NT2/D1 (cell line): ENCODE data around the gene PARD3.

Experiments
- DNase-seq: peaks from one replicate; pipeline ENCODE4 v3.0.0-alpha.2; 2011; ENCODE audit warnings: low read depth, low spot score
- H3K27me3 ChIP-seq: 2 replicates; pipeline ENCODE4 v1.6.0; 2011; ENCODE audit warnings: mild to moderate bottlenecking; ENCODE audit not compliant: insufficient read length, insufficient read depth
- H3K36me3 ChIP-seq: 2 replicates; pipeline ENCODE4 v1.6.1; 2011; ENCODE audit warnings: mild to moderate bottlenecking, low read length, mixed read lengths; ENCODE audit not compliant: insufficient read depth, insufficient read length
- H3K4me1 ChIP-seq: 2 replicates; pipeline ENCODE4 v1.5.1; 2011; ENCODE audit not compliant: insufficient read depth, insufficient read length
- H3K4me3 ChIP-seq: 2 replicates; pipeline ENCODE4 v1.5.1; 2011; ENCODE audit warnings: low read depth; ENCODE audit not compliant: insufficient read length
- H3K9ac ChIP-seq: 2 replicates; pipeline ENCODE4 v1.6.0; 2011; ENCODE audit warnings: low read depth; ENCODE audit not compliant: insufficient read length
- H3K9me3 ChIP-seq: 2 replicates; pipeline ENCODE4 v1.5.1; 2011; ENCODE audit warnings: mild to moderate bottlenecking, low read length; ENCODE audit not compliant: insufficient read depth
- SUZ12 ChIP-seq: IDR thresholded peaks from 2 replicates; pipeline ENCODE4 v1.6.1; 2011; ENCODE audit not compliant: insufficient read length, insufficient read depth; ENCODE audit errors: extremely low read depth
- YY1 ChIP-seq: IDR thresholded peaks from 2 replicates; pipeline ENCODE4 v1.6.1; 2011; ENCODE audit not compliant: insufficient read length, insufficient read depth
- ZNF274 ChIP-seq: IDR thresholded peaks from 2 replicates; pipeline ENCODE4 v1.6.1; 2011; ENCODE audit warnings: mild to moderate bottlenecking, low read depth, low read length

The PARD3 gene

GRCh38 chr10:34669079-34669478 lies 146.0 kb downstream of the PARD3 start:
- Histone ChIP-seq H3K4me3 (no peak overlapping the region), H3K4me1 (peaks cover 2% of the 10 kb centered on the region), H3K27me3 (no peaks in the 10 kb centered on the region), H3K9me3 (no peaks in the 10 kb centered on the region), H3K9ac (no peak overlapping the region), H3K36me3 (no peaks in the 10 kb centered on the region)
- TF ChIP-seq ZNF274, result no peak
- no peak for TF ChIP-seq SUZ12
- TF ChIP-seq YY1, result no peak
- no peak for DNase-seq

DNA sequence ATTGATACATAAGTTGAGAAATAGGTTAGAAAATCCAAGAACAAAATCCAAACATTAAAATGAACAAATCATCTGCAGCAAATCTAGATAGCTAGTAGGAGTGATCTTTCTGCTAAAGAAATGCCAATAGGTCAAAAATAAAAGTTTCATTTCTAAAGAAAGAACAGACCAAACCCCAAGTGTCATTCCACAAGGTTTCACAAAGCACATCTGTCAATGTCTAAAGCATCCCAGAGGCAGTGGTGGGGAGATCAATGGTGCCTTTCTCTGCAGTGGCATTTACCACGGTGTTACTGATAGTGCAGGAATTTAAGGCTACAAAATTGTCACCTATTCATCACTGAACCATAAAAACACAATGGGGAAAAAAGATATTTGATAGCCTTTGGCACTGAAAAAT lies 147.9 kb downstream of the PARD3 start:
- Histone ChIP-seq H3K4me1 (peaks cover 2% of the 10 kb centered on the region), H3K36me3 (no peaks in the 10 kb centered on the region), H3K9ac (no peak overlapping the region), H3K9me3 (no peaks in the 10 kb centered on the region), H3K27me3 (no peaks in the 10 kb centered on the region), H3K4me3 (no peak overlapping the region)
- TF ChIP-seq SUZ12 (no peak), YY1 (no peak), ZNF274 (no peak)
- no peak for DNase-seq

GRCh38 chr10:34666008-34666704 lies 148.9 kb downstream of the PARD3 start:
- H3K4me1 ChIP-seq, result peaks cover 2% of the 10 kb centered on the region
- no peak overlapping the region for H3K4me3 ChIP-seq
- no peak overlapping the region for H3K9ac ChIP-seq
- no peak for DNase-seq
- no peaks in the 10 kb centered on the region for H3K27me3 ChIP-seq
- no peaks in the 10 kb centered on the region for H3K36me3 ChIP-seq
- no peak for TF ChIP-seq YY1
- no peak for TF ChIP-seq ZNF274
- no peak for TF ChIP-seq SUZ12
- no peaks in the 10 kb centered on the region for H3K9me3 ChIP-seq

GRCh38 chr10:34664706-34665105 lies 150.4 kb downstream of the PARD3 start:
- Histone ChIP-seq H3K36me3 (no peaks in the 10 kb centered on the region), H3K9me3 (no peaks in the 10 kb centered on the region), H3K4me3 (no peak overlapping the region), H3K4me1 (peaks cover 2% of the 10 kb centered on the region), H3K9ac (no peak overlapping the region), H3K27me3 (no peaks in the 10 kb centered on the region)
- DNase-seq, result no peak
- TF ChIP-seq SUZ12 (no peak), YY1 (no peak), ZNF274 (no peak)

DNA sequence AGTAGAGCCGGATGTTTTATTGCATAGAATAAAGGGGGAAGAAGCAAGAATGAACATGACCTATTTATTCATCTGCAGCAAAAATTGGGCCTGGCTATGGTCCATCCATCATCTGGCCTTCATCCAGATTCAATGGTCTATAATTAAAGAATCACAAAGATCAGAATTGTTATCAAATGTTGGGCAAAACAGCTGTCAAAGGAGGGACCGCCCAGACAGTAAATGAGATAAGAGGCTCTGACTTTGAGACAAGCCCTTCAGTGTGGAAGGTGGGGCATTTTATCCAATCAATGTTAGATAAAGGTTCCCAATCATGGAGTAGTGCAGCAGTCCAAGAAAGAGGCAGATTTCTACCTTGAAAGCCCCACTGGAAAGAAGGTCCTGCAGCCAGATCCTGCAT lies 153.5 kb downstream of the PARD3 start:
- H3K4me1 ChIP-seq, result peaks cover 2% of the 10 kb centered on the region
- no peak overlapping the region for H3K4me3 ChIP-seq
- DNase-seq, result no peak
- H3K27me3 ChIP-seq, result no peaks in the 10 kb centered on the region
- H3K9me3 ChIP-seq, result no peaks in the 10 kb centered on the region
- H3K9ac ChIP-seq, result no peak overlapping the region
- no peaks in the 10 kb centered on the region for H3K36me3 ChIP-seq
- TF ChIP-seq SUZ12, result no peak
- no peak for TF ChIP-seq YY1
- no peak for TF ChIP-seq ZNF274

DNA sequence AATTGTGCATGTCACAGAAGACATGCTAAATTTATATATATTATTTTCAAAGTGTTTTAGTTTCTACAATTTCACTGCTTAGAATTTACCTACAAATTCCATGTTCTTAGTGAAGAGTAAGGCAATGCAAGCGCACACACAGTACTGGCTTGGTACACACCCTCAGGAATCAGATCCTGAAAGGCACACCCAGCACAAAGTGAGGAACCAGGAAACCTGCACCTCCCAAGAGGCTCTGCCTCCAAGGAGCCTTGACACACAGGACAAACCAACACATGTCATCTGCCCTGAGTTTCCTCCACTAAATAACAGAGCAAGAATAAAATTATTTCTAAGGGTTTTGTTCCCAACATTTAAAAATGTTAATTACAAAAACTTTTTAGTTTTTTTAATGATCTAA lies 156.2 kb downstream of the PARD3 start:
- no peak overlapping the region for H3K4me3 ChIP-seq
- H3K9ac ChIP-seq, result no peak overlapping the region
- TF ChIP-seq SUZ12 (no peak), YY1 (no peak), ZNF274 (no peak)
- no peaks in the 10 kb centered on the region for H3K27me3 ChIP-seq
- DNase-seq, result no peak
- no peaks in the 10 kb centered on the region for H3K9me3 ChIP-seq
- no peaks in the 10 kb centered on the region for H3K36me3 ChIP-seq
- H3K4me1 ChIP-seq, result no peaks in the 10 kb centered on the region

GRCh38 chr10:34656661-34657060 lies 158.4 kb downstream of the PARD3 start:
- H3K4me1 ChIP-seq, result peaks cover 10% of the 10 kb centered on the region
- TF ChIP-seq SUZ12, result no peak
- DNase-seq, result no peak

More at GRCh38 chr10:34656661-34657060, 158.4 kb downstream of the PARD3 start:
- Histone ChIP-seq H3K27me3 (no peaks in the 10 kb centered on the region), H3K9ac (no peak overlapping the region), H3K9me3 (no peaks in the 10 kb centered on the region), H3K4me3 (no peak overlapping the region), H3K36me3 (no peaks in the 10 kb centered on the region)
